HEK293T (cell line): ENCODE data around the gene PTGES.

Source experiments
- CTBP1 ChIP-seq: fragments of 450-650 bp; IDR thresholded peaks from 2 replicates; pipeline ENCODE4 v1.6.1; 2016; ENCODE audit warnings: borderline replicate concordance
- FOXA1 ChIP-seq: fragments of 450-650 bp; IDR thresholded peaks from 2 replicates; pipeline ENCODE4 v1.6.1; 2016; ENCODE audit warnings: mild to moderate bottlenecking
- FOXM1 ChIP-seq: fragments of 450-650 bp; IDR thresholded peaks from 2 replicates; pipeline ENCODE4 v1.6.1; 2017; ENCODE audit warnings: mild to moderate bottlenecking, borderline replicate concordance
- SP1 ChIP-seq: fragments of 450-650 bp; IDR thresholded peaks from 2 replicates; pipeline ENCODE4 v1.6.1; 2017

- no peak for TF ChIP-seq FOXM1
- TF ChIP-seq SP1: no peak
- TF ChIP-seq CTBP1: no peak
- no peak for TF ChIP-seq FOXA1
Observed at GRCh38 chr9:129710169-129710453, 42.7 kb downstream of the PTGES start.
